ENCODE results near the gene OR4N2.

DNA sequence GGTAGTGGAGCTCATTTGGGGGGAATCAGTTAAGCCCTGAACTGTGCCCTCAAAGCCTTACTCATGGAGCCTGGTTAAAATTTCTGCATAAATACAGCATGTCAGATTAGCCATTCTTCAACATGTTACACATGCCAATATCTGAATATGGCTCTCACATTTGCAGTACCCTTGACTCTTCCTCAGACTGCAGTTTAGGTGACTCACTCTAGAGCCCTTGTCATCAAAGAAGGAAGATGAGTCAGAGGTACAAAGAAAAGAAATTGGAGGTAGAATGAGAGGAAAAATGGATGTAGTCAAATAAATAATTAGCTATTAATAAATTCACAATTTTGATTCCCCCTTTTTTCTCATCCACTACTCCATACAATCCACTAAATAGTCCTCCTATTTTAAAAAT, 47.8 kb downstream of the OR4N2 start:
- TF ChIP-seq, protein P1, sequence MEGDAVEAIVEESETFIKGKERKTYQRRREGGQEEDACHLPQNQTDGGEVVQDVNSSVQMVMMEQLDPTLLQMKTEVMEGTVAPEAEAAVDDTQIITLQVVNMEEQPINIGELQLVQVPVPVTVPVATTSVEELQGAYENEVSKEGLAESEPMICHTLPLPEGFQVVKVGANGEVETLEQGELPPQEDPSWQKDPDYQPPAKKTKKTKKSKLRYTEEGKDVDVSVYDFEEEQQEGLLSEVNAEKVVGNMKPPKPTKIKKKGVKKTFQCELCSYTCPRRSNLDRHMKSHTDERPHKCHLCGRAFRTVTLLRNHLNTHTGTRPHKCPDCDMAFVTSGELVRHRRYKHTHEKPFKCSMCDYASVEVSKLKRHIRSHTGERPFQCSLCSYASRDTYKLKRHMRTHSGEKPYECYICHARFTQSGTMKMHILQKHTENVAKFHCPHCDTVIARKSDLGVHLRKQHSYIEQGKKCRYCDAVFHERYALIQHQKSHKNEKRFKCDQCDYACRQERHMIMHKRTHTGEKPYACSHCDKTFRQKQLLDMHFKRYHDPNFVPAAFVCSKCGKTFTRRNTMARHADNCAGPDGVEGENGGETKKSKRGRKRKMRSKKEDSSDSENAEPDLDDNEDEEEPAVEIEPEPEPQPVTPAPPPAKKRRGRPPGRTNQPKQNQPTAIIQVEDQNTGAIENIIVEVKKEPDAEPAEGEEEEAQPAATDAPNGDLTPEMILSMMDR (IDR thresholded peaks at IDR 0.05) = no peak
- TF ChIP-seq POLR2A (IDR thresholded peaks at IDR 0.05) = no peak

All from right lobe of liver (tissue), 4 donors.